HEK293 (cell line): ENCODE results near the gene HASPIN.
A peak's percentile ranks its signal among the peaks of the same experiment; 100 is the strongest.

ENCODE experiments used
- CTCF ChIA-PET: fragments of 350-600 bp; formaldehyde crosslinking; extraction: SDS; loops from one replicate; lab custom pipeline; 2021; ENCODE audit warnings: antibody characterized with exemption; lab: Yijun Ruan, JAX
- POLR2A ChIA-PET: fragments of 300-600 bp; formaldehyde crosslinking; extraction: SDS; loops from one replicate; lab custom pipeline; 2020; ENCODE audit warnings: antibody characterized with exemption, inconsistent platforms; lab: Yijun Ruan, JAX
- H3K27ac ChIP-seq: fragments of 200-500 bp; sonication (Bioruptor generic); 2 replicates; pipeline ENCODE4 v1.5.1; 2014; ENCODE audit warnings: low read depth, low read length, control low read depth, inconsistent platforms; ENCODE audit errors: extremely low read depth
- H3K36me3 ChIP-seq, 2 experiments: fragments of 200-500 bp in 1 of 2; sonication (Bioruptor generic) in 1 of 2; 1 replicate in 1 of 2; 2 replicates in 1 of 2; pipeline ENCODE4 v1.5.1; 2014 to 2017; ENCODE audit warnings: inconsistent platforms in 2 of 2, low read length in 2 of 2; ENCODE audit not compliant: control insufficient read depth in 2 of 2, insufficient read depth in 1 of 2
- H3K4me1 ChIP-seq: fragments of 200-500 bp; sonication (Bioruptor generic); 2 replicates; pipeline ENCODE4 v1.5.1; 2014; ENCODE audit warnings: mild to moderate bottlenecking, low read length, inconsistent platforms; ENCODE audit not compliant: control insufficient read depth, insufficient read depth
- H3K4me3 ChIP-seq: 2 replicates; pipeline ENCODE4 v1.5.1; 2011; ENCODE audit warnings: low read depth, mild to moderate bottlenecking, control low read depth, low read length, moderate library complexity
- H3K9me3 ChIP-seq: fragments of 200-500 bp; sonication (Bioruptor generic); 2 replicates; pipeline ENCODE4 v1.5.1; 2014; ENCODE audit warnings: low read depth, low read length, inconsistent platforms; ENCODE audit not compliant: control insufficient read depth, insufficient read depth
- BCL11B ChIP-seq: fragments of 450-650 bp; formaldehyde crosslinking; IDR thresholded peaks from 2 replicates; pipeline ENCODE4 v1.5.1; 2016; ENCODE audit warnings: low read depth, missing biosample characterization, missing genetic modification characterization
- CTCF ChIP-seq: fragments of 450-650 bp; formaldehyde crosslinking; IDR thresholded peaks from 2 replicates; pipeline ENCODE4 v1.5.1; 2016; ENCODE audit warnings: missing biosample characterization, missing genetic modification characterization
- SP2 ChIP-seq: fragments of 450-650 bp; formaldehyde crosslinking; IDR thresholded peaks from 2 replicates; pipeline ENCODE4 v1.5.1; 2016; ENCODE audit warnings: missing biosample characterization, missing genetic modification characterization
- ZBTB10 ChIP-seq: fragments of 450-650 bp; formaldehyde crosslinking; IDR thresholded peaks from 2 replicates; pipeline ENCODE4 v1.5.1; 2016; ENCODE audit warnings: missing biosample characterization, missing genetic modification characterization
- ZBTB17 ChIP-seq: fragments of 450-650 bp; formaldehyde crosslinking; IDR thresholded peaks from 2 replicates; pipeline ENCODE4 v1.5.1; 2016; ENCODE audit warnings: missing biosample characterization, missing genetic modification characterization
- ZNF138 ChIP-seq: fragments of 450-650 bp; formaldehyde crosslinking; IDR thresholded peaks from 2 replicates; pipeline ENCODE4 v1.5.1; 2016; ENCODE audit warnings: missing biosample characterization, missing genetic modification characterization, borderline replicate concordance
- ZNF169 ChIP-seq: fragments of 450-650 bp; formaldehyde crosslinking; IDR thresholded peaks from 2 replicates; pipeline ENCODE4 v1.5.1; 2016; ENCODE audit warnings: missing biosample characterization, missing genetic modification characterization
- ZNF174 ChIP-seq: fragments of 450-650 bp; formaldehyde crosslinking; IDR thresholded peaks from 2 replicates; pipeline ENCODE4 v1.5.0; 2017; ENCODE audit warnings: missing biosample characterization, mild to moderate bottlenecking, missing genetic modification characterization
- ZNF23 ChIP-seq: fragments of 450-650 bp; formaldehyde crosslinking; IDR thresholded peaks from 2 replicates; pipeline ENCODE4 v1.5.1; 2016; ENCODE audit warnings: missing biosample characterization, missing genetic modification characterization, borderline replicate concordance
- ZNF48 ChIP-seq: fragments of 450-650 bp; formaldehyde crosslinking; IDR thresholded peaks from 2 replicates; pipeline ENCODE4 v1.5.1; 2016; ENCODE audit warnings: missing biosample characterization, missing genetic modification characterization
- ZNF571 ChIP-seq: fragments of 450-650 bp; formaldehyde crosslinking; IDR thresholded peaks from 2 replicates; pipeline ENCODE4 v1.5.0; 2017; ENCODE audit warnings: missing biosample characterization, missing genetic modification characterization
- ZNF707 ChIP-seq: fragments of 450-650 bp; formaldehyde crosslinking; IDR thresholded peaks from 2 replicates; pipeline ENCODE4 v1.5.1; 2016; ENCODE audit warnings: missing biosample characterization, missing genetic modification characterization
- TF ChIP-seq, protein P1 (sequence below): fragments of 450-650 bp; formaldehyde crosslinking; IDR thresholded peaks from 2 replicates; pipeline ENCODE4 v1.5.1; 2017; ENCODE audit warnings: missing biosample characterization, missing genetic modification characterization
- TF ChIP-seq, protein P2 (sequence below): fragments of 450-650 bp; formaldehyde crosslinking; IDR thresholded peaks from 2 replicates; pipeline ENCODE4 v1.5.1; 2016; ENCODE audit warnings: missing biosample characterization, missing genetic modification characterization, borderline replicate concordance
- TF ChIP-seq, protein P3 (sequence below): fragments of 450-650 bp; formaldehyde crosslinking; IDR thresholded peaks from 2 replicates; pipeline ENCODE4 v1.5.1; 2017; ENCODE audit warnings: missing biosample characterization, missing genetic modification characterization

HASPIN gene

GRCh38 chr17:3688852-3689261, 34.8 kb upstream of the HASPIN start (continued):
- TF ChIP-seq, protein P1, sequence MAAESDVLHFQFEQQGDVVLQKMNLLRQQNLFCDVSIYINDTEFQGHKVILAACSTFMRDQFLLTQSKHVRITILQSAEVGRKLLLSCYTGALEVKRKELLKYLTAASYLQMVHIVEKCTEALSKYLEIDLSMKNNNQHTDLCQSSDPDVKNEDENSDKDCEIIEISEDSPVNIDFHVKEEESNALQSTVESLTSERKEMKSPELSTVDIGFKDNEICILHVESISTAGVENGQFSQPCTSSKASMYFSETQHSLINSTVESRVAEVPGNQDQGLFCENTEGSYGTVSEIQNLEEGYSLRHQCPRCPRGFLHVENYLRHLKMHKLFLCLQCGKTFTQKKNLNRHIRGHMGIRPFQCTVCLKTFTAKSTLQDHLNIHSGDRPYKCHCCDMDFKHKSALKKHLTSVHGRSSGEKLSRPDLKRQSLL (tag by site-specific recombination) = no peak
- TF ChIP-seq CTCF (tag by site-specific recombination) = no peak
- TF ChIP-seq ZNF169 (tag by site-specific recombination) = no peak
- no peak for TF ChIP-seq ZNF174 (tag by site-specific recombination)
- TF ChIP-seq, protein P2, sequence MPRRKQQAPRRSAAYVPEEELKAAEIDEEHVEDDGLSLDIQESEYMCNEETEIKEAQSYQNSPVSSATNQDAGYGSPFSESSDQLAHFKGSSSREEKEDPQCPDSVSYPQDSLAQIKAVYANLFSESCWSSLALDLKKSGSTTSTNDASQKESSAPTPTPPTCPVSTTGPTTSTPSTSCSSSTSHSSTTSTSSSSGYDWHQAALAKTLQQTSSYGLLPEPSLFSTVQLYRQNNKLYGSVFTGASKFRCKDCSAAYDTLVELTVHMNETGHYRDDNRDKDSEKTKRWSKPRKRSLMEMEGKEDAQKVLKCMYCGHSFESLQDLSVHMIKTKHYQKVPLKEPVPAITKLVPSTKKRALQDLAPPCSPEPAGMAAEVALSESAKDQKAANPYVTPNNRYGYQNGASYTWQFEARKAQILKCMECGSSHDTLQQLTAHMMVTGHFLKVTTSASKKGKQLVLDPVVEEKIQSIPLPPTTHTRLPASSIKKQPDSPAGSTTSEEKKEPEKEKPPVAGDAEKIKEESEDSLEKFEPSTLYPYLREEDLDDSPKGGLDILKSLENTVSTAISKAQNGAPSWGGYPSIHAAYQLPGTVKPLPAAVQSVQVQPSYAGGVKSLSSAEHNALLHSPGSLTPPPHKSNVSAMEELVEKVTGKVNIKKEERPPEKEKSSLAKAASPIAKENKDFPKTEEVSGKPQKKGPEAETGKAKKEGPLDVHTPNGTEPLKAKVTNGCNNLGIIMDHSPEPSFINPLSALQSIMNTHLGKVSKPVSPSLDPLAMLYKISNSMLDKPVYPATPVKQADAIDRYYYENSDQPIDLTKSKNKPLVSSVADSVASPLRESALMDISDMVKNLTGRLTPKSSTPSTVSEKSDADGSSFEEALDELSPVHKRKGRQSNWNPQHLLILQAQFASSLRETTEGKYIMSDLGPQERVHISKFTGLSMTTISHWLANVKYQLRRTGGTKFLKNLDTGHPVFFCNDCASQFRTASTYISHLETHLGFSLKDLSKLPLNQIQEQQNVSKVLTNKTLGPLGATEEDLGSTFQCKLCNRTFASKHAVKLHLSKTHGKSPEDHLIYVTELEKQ (tag by site-specific recombination) = no peak
- no peak for TF ChIP-seq ZNF23 (tag by site-specific recombination)
- no peak for TF ChIP-seq SP2
- TF ChIP-seq ZBTB17 = no peak
- no peak for TF ChIP-seq ZNF48 (tag by site-specific recombination)
- TF ChIP-seq BCL11B (tag by site-specific recombination) = no peak
- no peak for TF ChIP-seq ZNF138 (tag by site-specific recombination)

- CTCF ChIA-PET = interaction anchor here (0.7 kb wide), 1 partner anchor 145 kb away, joined by 4 read pairs; no protein-coding TSS in a partner anchor
- H3K4me1 ChIP-seq = no peaks in the 10 kb centered on the region; the same call in 1 of the 2 replicates
- no peaks in the 10 kb centered on the region for H3K9me3 ChIP-seq
- POLR2A ChIA-PET = no interaction called here
- H3K4me3 ChIP-seq = no peak overlapping the region
- no peaks in the 10 kb centered on the region; a peak in 1 of 3 replicates for H3K36me3 ChIP-seq
- TF ChIP-seq ZNF707 (tag by site-specific recombination) = no peak
- 0 out of 2 replicates have a peak, but pooled peaks have one; percentile 34 for TF ChIP-seq ZBTB10 (tag by site-specific recombination)
- TF ChIP-seq ZNF571 (tag by site-specific recombination) = no peak
- TF ChIP-seq, protein P3, sequence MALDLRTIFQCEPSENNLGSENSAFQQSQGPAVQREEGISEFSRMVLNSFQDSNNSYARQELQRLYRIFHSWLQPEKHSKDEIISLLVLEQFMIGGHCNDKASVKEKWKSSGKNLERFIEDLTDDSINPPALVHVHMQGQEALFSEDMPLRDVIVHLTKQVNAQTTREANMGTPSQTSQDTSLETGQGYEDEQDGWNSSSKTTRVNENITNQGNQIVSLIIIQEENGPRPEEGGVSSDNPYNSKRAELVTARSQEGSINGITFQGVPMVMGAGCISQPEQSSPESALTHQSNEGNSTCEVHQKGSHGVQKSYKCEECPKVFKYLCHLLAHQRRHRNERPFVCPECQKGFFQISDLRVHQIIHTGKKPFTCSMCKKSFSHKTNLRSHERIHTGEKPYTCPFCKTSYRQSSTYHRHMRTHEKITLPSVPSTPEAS (tag by site-specific recombination) = peak; percentile 75
- H3K27ac ChIP-seq = no peak overlapping the region
These were observed 34.2 kb upstream of the HASPIN start for GRCh38 chr17:3689262-3690093.
